Right lobe of liver (tissue), 4 donors: Measurements from ENCODE around the gene LUZP2.

Experiments
- CTCF ChIP-seq, 4 donors: fragments of 200-600 bp in 3 of 4; fragments of 450-650 bp in 1 of 4; IDR thresholded peaks; one replicate each; pipeline versions ENCODE4 v1.5.1 to v1.8.0; 2016 to 2022; ENCODE audit warnings: antibody characterized with exemption in 4 of 4, mild to moderate bottlenecking in 2 of 4
- POLR2A ChIP-seq: fragments of 450-650 bp; IDR thresholded peaks from one replicate; pipeline ENCODE4 v1.6.1; 2017; ENCODE audit warnings: antibody characterized with exemption, mild to moderate bottlenecking
- donor health status: DM: no; HTN: no; CAD: no.
- donor health status: DM: no; HTN: no; CAD: no.
- donor health status: DM: no; HTN: yes; CAD: no.

- no peak for TF ChIP-seq CTCF (IDR thresholded peaks at IDR 0.05)
- TF ChIP-seq POLR2A: no peak
These were observed 369.9 kb downstream of the LUZP2 start for GRCh38 chr11:24866743-24867142.
